Neutrophil (primary cell): ENCODE data around the gene TRMT1.

ENCODE experiments used
- H3K27ac ChIP-seq: fragments of 200-600 bp; sonication (generic); 2 replicates; pipeline ENCODE4 v1.5.1; 2016; ENCODE audit warnings: mild to moderate bottlenecking, moderate library complexity
- H3K27me3 ChIP-seq: fragments of 200-600 bp; sonication (generic); 2 replicates; pipeline ENCODE4 v1.6.0; 2016; ENCODE audit warnings: mild to moderate bottlenecking
- H3K36me3 ChIP-seq: fragments of 200-600 bp; sonication (generic); 2 replicates; pipeline ENCODE4 v1.5.1; 2017
- H3K4me1 ChIP-seq, 2 experiments: fragments of 200-600 bp in 1 of 2; sonication (generic) in 1 of 2; 1 replicate in 1 of 2; 2 replicates in 1 of 2; pipeline versions ENCODE4 v1.5.1 to v1.6.1; 2013 to 2016; ENCODE audit warnings: low read depth in 1 of 2, low read length in 1 of 2, mild to moderate bottlenecking in 1 of 2, moderate library complexity in 1 of 2; ENCODE audit not compliant: control insufficient read depth in 1 of 2, insufficient read depth in 1 of 2
- H3K4me3 ChIP-seq, 2 experiments: fragments of 200-600 bp in 1 of 2; sonication (generic) in 1 of 2; 1 replicate in 1 of 2; 2 replicates in 1 of 2; pipeline ENCODE4 v1.5.1; 2013 to 2016; ENCODE audit warnings: low read depth in 1 of 2, low read length in 1 of 2, mild to moderate bottlenecking in 1 of 2, moderate library complexity in 1 of 2
- H3K9me3 ChIP-seq: fragments of 200-600 bp; sonication (generic); 2 replicates; pipeline ENCODE4 v1.5.1; 2016
- CTCF ChIP-seq: fragments of 200-600 bp; sonication (generic); IDR thresholded peaks from 2 replicates; pipeline ENCODE4 v1.5.1; 2016; ENCODE audit warnings: antibody characterized with exemption

TRMT1 gene

GRCh38 chr19:13062317-13062716 is 54.2 kb downstream of the TRMT1 start:
- peaks cover 47% of the 10 kb centered on the region for H3K27me3 ChIP-seq
- H3K9me3 ChIP-seq, result no peaks in the 10 kb centered on the region
- H3K27ac ChIP-seq, result no peak overlapping the region
- H3K4me1 ChIP-seq, result peaks cover 7 to 12% of the 10 kb centered on the region in 2 experiments
- H3K36me3 ChIP-seq, result no peaks in the 10 kb centered on the region
- no peak overlapping the region for H3K4me3 ChIP-seq
- TF ChIP-seq CTCF, result no peak

- Histone ChIP-seq H3K4me3 (peak overlapping the region; percentile 32 to 55), H3K4me1 (peaks cover 7 to 12% of the 10 kb centered on the region in 2 experiments), H3K27ac (no peak overlapping the region), H3K27me3 (peaks cover 58% of the 10 kb centered on the region), H3K36me3 (no peaks in the 10 kb centered on the region), H3K9me3 (no peaks in the 10 kb centered on the region)
- peak; percentile 85 for TF ChIP-seq CTCF
Observed at GRCh38 chr19:13060964-13061927, 55.3 kb downstream of the TRMT1 start.

GRCh38 chr19:13060233-13060963 is 56.1 kb downstream of the TRMT1 start:
- no peak overlapping the region for H3K27ac ChIP-seq
- peaks cover 66% of the 10 kb centered on the region for H3K27me3 ChIP-seq
- TF ChIP-seq CTCF, result no peak

GRCh38 chr19:13058951-13059660 is 57.4 kb downstream of the TRMT1 start:
- Histone ChIP-seq H3K9me3 (no peaks in the 10 kb centered on the region), H3K4me1 (peaks cover 7 to 12% of the 10 kb centered on the region in 2 experiments), H3K36me3 (no peaks in the 10 kb centered on the region), H3K4me3 (no peak overlapping the region), H3K27me3 (peaks cover 79% of the 10 kb centered on the region), H3K27ac (no peak overlapping the region)
- TF ChIP-seq CTCF, result no peak

More at GRCh38 chr19:13060233-13060963, 56.1 kb downstream of the TRMT1 start:
- Histone ChIP-seq H3K36me3 (no peaks in the 10 kb centered on the region), H3K9me3 (no peaks in the 10 kb centered on the region), H3K4me1 (peaks cover 7 to 12% of the 10 kb centered on the region in 2 experiments), H3K4me3 (peak overlapping the region in 1 of 2 experiments; percentile 55)

GRCh38 chr19:13057744-13058143 is 58.8 kb downstream of the TRMT1 start:
- no peak for TF ChIP-seq CTCF
- H3K4me3 ChIP-seq, result no peak overlapping the region
- H3K27ac ChIP-seq, result no peak overlapping the region
- H3K4me1 ChIP-seq, result peaks cover 7 to 12% of the 10 kb centered on the region in 2 experiments
- no peaks in the 10 kb centered on the region for H3K36me3 ChIP-seq
- H3K27me3 ChIP-seq, result peaks cover 87% of the 10 kb centered on the region
- H3K9me3 ChIP-seq, result no peaks in the 10 kb centered on the region
